T-cell (primary cell): ENCODE results near the gene ABCC9. TPM values are rescaled to one million over a fixed set of nuclear protein-coding genes. Genes with fewer than 3 reads are reported as not detected.

Source experiments
- ATAC-seq, 4 experiments: fragments of 200-7000 bp in 3 of 4; fragments of 150-1000 bp in 1 of 4; cut with Tn5 transposase; replicated peaks in 1 of 4; 1 replicate in 3 of 4; 2 replicates in 1 of 4; pipeline ENCODE4 v1.10.0; 2021; ENCODE audit warnings: moderate library complexity in 3 of 4, mild to moderate bottlenecking in 2 of 4, moderate number of reproducible peaks in 1 of 4
- CTCF ChIA-PET, 2 donors: fragments of 300-600 bp; sonication (Branson Sonifier 250); formaldehyde crosslinking; loops; one replicate each; lab custom pipeline; 2022; ENCODE audit warnings: antibody characterized with exemption in 2 of 2; lab: Charles Lee
- POLR2A ChIA-PET, 2 donors: fragments of 300-600 bp; sonication (Branson Sonifier 250); formaldehyde crosslinking; loops; one replicate each; lab custom pipeline; 2022; ENCODE audit warnings: antibody characterized with exemption in 2 of 2; lab: Charles Lee
- DNase-seq, 35 experiments: peaks; one replicate each; pipeline versions ENCODE4 v3.0.0 to v3.0.0-alpha.2; 2013 to 2023
- H3K27ac ChIP-seq: one replicate; pipeline ENCODE4 v1.5.1; 2013; ENCODE audit warnings: low read length
- H3K27me3 ChIP-seq, 2 experiments: replicated peaks in 1 of 2; 1 replicate in 1 of 2; 2 replicates in 1 of 2; pipeline versions ENCODE4 v1.6.1 to v1.7.0; 2013; ENCODE audit warnings: low read length in 1 of 2, mixed read lengths in 1 of 2; ENCODE audit not compliant: control insufficient read depth in 2 of 2, insufficient read depth in 2 of 2; ENCODE audit errors: extremely low read depth in 1 of 2
- H3K36me3 ChIP-seq, 2 donors: 1 replicate in 1 of 2; 2 replicates in 1 of 2; pipeline versions ENCODE4 v1.6.1 to v1.7.0; 2013; ENCODE audit warnings: low read length in 1 of 2; ENCODE audit not compliant: control insufficient read depth in 2 of 2, insufficient read depth in 1 of 2; ENCODE audit errors: extremely low read depth in 1 of 2
- H3K4me1 ChIP-seq, 2 experiments: 1 replicate in 1 of 2; 2 replicates in 1 of 2; pipeline versions ENCODE4 v1.6.1 to v1.7.0; 2013; ENCODE audit warnings: low read length in 2 of 2, mixed read lengths in 1 of 2; ENCODE audit not compliant: insufficient read depth in 2 of 2, control insufficient read depth in 1 of 2; ENCODE audit errors: extremely low read depth in 1 of 2
- H3K4me3 ChIP-seq, 2 donors: 1 replicate in 1 of 2; 2 replicates in 1 of 2; pipeline versions ENCODE4 v1.5.1 to v1.7.0; 2013; ENCODE audit warnings: mild to moderate bottlenecking in 2 of 2, low read length in 1 of 2, moderate library complexity in 1 of 2; ENCODE audit not compliant: control insufficient read depth in 1 of 2; ENCODE audit errors: extremely low read depth in 1 of 2
- H3K9me3 ChIP-seq: 2 replicates; pipeline ENCODE4 v1.7.0; 2013
- H3K27ac Mint-ChIP-seq, 2 donors: one replicate each; pipeline ENCODE4 v1.8.0; 2020 to 2021; ENCODE audit warnings: mild to moderate bottlenecking in 2 of 2, mixed read lengths in 2 of 2
- H3K27me3 Mint-ChIP-seq, 2 donors: one replicate each; pipeline ENCODE4 v1.8.0; 2021 to 2022; ENCODE audit warnings: mixed read lengths in 2 of 2
- H3K36me3 Mint-ChIP-seq: one replicate; pipeline ENCODE4 v1.8.0; 2021; ENCODE audit warnings: mixed read lengths
- H3K4me1 Mint-ChIP-seq, 3 donors: one replicate each; pipeline ENCODE4 v1.8.0; 2020 to 2022; ENCODE audit warnings: mixed read lengths in 3 of 3, mild to moderate bottlenecking in 1 of 3
- H3K4me3 Mint-ChIP-seq, 3 donors: one replicate each; pipeline ENCODE4 v1.8.0; 2020 to 2022; ENCODE audit warnings: mild to moderate bottlenecking in 3 of 3, mixed read lengths in 3 of 3, moderate library complexity in 3 of 3
- H3K9me3 Mint-ChIP-seq, 3 donors: one replicate each; pipeline ENCODE4 v1.8.0; 2020 to 2022; ENCODE audit warnings: mixed read lengths in 3 of 3
- WGBS: methylation state at CpG from one replicate; pipeline ENCODE4 v1.1.5; 2013; ENCODE audit warnings: missing lambda C conversion rate; ENCODE audit not compliant: insufficient coverage; 5-methylcytosine and 5-hydroxymethylcytosine counted together
- total RNA-seq, 35 experiments: library from RNA in 6 of 35; stranded (reverse) in 6 of 35; fragments of 120-200 nt in 1 of 35; gene quantifications; one replicate each; pipeline versions ENCODE4 v1.2.1 to v1.2.4 and lab custom pipeline; 2013 to 2026

The ABCC9 gene
- total RNA-seq, 5 donors from 2014 or later (not counting 1 experiment from before 2014, with no cell fraction given), result 0.06 to 0.10 (median 0.09) TPM; not detected in 2

DNA sequence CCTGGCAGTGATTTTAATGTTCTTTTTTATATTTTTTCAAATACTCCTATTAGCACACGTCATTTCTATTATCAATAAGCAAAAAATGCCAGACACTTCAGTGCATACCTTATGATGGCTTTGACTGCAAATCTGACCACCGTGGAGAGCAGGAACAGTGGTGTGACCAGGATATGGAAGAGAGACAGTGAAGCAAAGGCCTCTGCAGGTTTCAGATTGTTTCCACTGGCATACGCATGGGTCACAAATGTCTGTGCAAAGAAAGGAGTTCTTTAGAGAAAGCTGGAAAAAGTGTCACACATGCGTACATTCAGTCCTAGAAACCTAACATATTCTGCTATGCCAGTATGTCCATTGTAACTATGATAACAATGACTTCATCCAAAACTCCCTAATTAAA lies 47.3 kb downstream of the ABCC9 start:
- POLR2A ChIA-PET, result no interaction called here
- 84% methylated on average over 3 of the region's 4 CpGs for WGBS
- Mint-ChIP-seq H3K4me1 (no peaks in the 10 kb centered on the region), H3K36me3 (no peaks in the 10 kb centered on the region), H3K27me3 (peaks cover 0 to 4% of the 10 kb centered on the region in 2 donors), H3K27ac (no peak overlapping the region), H3K4me3 (no peak overlapping the region), H3K9me3 (peaks cover 0 to 4% (median 0%) of the 10 kb centered on the region in 3 donors)
- Histone ChIP-seq H3K4me1 (no peaks in the 10 kb centered on the region), H3K4me3 (no peak overlapping the region), H3K27me3 (no peaks in the 10 kb centered on the region), H3K9me3 (no peaks in the 10 kb centered on the region), H3K27ac (no peak overlapping the region), H3K36me3 (no peaks in the 10 kb centered on the region)
- DNase-seq (no peak), ATAC-seq (no peak)
- CTCF ChIA-PET, result no interaction called here

- Histone ChIP-seq H3K9me3 (no peaks in the 10 kb centered on the region), H3K27ac (no peak overlapping the region), H3K4me1 (no peaks in the 10 kb centered on the region), H3K4me3 (no peak overlapping the region), H3K27me3 (no peaks in the 10 kb centered on the region), H3K36me3 (no peaks in the 10 kb centered on the region)
- no peaks in the 10 kb centered on the region for H3K4me1 Mint-ChIP-seq
- H3K4me3 Mint-ChIP-seq, result no peak overlapping the region
- H3K27ac Mint-ChIP-seq, result no peak overlapping the region
- POLR2A ChIA-PET, result no interaction called here
- peaks cover 0 to 4% of the 10 kb centered on the region in 2 donors for H3K27me3 Mint-ChIP-seq
- CTCF ChIA-PET, result no interaction called here
- no CpG with 5 or more reads among the region's 1 CpG for WGBS
- DNase-seq, result no peak
- ATAC-seq, result no peak
- H3K9me3 Mint-ChIP-seq, result peaks cover 0 to 4% (median 0%) of the 10 kb centered on the region in 3 donors
- H3K36me3 Mint-ChIP-seq, result no peaks in the 10 kb centered on the region
Measured at GRCh38 chr12:21892341-21892740, 48.9 kb downstream of the ABCC9 start.

- H3K9me3 ChIP-seq, result no peaks in the 10 kb centered on the region
- Mint-ChIP-seq H3K27ac (no peak overlapping the region), H3K4me3 (no peak overlapping the region), H3K4me1 (no peaks in the 10 kb centered on the region), H3K27me3 (peaks cover 0 to 4% of the 10 kb centered on the region in 2 donors), H3K9me3 (peaks cover 0 to 4% (median 0%) of the 10 kb centered on the region in 3 donors), H3K36me3 (no peaks in the 10 kb centered on the region)
- POLR2A ChIA-PET, result no interaction called here
- ATAC-seq (no peak), DNase-seq (no peak)
- H3K4me3 ChIP-seq, result no peak overlapping the region
- H3K4me1 ChIP-seq, result no peaks in the 10 kb centered on the region
- H3K36me3 ChIP-seq, result no peaks in the 10 kb centered on the region
- no peak overlapping the region for H3K27ac ChIP-seq
- WGBS, result 60% methylated on average over 2 of the region's 2 CpGs
- H3K27me3 ChIP-seq, result no peaks in the 10 kb centered on the region
- CTCF ChIA-PET, result no interaction called here
Measured at GRCh38 chr12:21891751-21892217, 49.4 kb downstream of the ABCC9 start.

DNA sequence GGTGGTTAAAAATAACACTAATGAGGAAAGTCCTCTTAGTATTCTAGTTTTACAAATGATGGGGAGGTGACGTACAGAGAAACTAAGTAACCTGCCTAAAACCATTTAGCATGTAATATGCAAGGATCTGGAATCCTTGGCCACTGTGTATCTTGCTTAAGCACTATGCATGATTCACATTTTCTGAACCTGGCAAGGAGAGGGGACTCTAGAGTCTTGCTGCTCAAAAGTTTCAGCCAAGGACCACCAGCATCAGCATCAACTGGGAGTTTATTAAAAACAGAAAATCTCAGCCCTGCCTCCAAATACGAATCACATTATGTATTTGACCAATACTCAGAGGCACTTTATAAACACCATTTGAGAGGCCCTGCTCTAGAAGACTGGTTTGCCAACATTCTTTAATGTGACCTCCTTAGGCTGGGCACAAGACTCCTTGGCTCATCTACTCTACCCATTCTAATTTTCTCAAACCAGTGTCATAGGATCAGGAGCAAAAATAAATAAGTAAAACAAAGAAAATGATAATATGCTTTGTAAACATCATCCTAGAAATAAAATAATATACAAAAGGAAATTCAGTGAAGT lies 52.9 kb downstream of the ABCC9 start:
- no peak overlapping the region for H3K4me3 ChIP-seq
- no peaks in the 10 kb centered on the region for H3K9me3 ChIP-seq
- 67% methylated on average over 1 of the region's 2 CpGs for WGBS
- no peaks in the 10 kb centered on the region for H3K4me1 Mint-ChIP-seq
- no peak overlapping the region for H3K27ac ChIP-seq
- POLR2A ChIA-PET, result no interaction called here
- peaks cover 0 to 4% (median 0%) of the 10 kb centered on the region in 3 donors for H3K9me3 Mint-ChIP-seq
- H3K36me3 Mint-ChIP-seq, result no peaks in the 10 kb centered on the region
- no peaks in the 10 kb centered on the region for H3K4me1 ChIP-seq
- DNase-seq (no peak), ATAC-seq (no peak)
- no peaks in the 10 kb centered on the region for H3K27me3 ChIP-seq
- CTCF ChIA-PET, result no interaction called here
- peaks cover 4 to 14% of the 10 kb centered on the region in 2 donors for H3K27me3 Mint-ChIP-seq
- no peaks in the 10 kb centered on the region for H3K36me3 ChIP-seq
- H3K27ac Mint-ChIP-seq, result no peak overlapping the region
- no peak overlapping the region for H3K4me3 Mint-ChIP-seq

DNA sequence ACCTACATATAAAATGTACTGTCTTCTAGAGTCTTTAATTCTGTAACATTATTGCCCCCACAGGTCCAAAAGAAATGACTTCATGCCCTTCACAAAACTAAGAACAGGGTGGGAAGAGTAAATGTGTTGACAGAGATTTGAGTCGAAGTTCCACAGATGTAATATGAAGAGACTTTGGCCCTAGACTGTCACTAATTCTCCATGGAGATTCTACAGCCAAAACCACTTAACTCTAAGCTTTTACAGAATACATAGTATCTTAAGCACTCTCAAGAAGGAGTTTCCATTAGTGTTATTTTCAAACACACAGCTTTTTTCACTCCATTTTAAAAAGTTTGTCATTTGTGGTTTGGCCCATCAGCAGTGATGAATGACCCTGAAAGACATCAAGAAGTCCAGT lies 56.3 kb downstream of the ABCC9 start:
- Histone ChIP-seq H3K4me3 (no peak overlapping the region), H3K36me3 (no peaks in the 10 kb centered on the region), H3K9me3 (no peaks in the 10 kb centered on the region), H3K27me3 (no peaks in the 10 kb centered on the region), H3K27ac (no peak overlapping the region), H3K4me1 (no peaks in the 10 kb centered on the region)
- Mint-ChIP-seq H3K36me3 (no peaks in the 10 kb centered on the region), H3K4me1 (no peaks in the 10 kb centered on the region), H3K27ac (no peak overlapping the region), H3K27me3 (peaks cover 6 to 19% of the 10 kb centered on the region in 2 donors), H3K9me3 (no peaks in the 10 kb centered on the region), H3K4me3 (no peak overlapping the region)
- DNase-seq (no peak), ATAC-seq (no peak)
- no CpG with 5 or more reads among the region's 1 CpG for WGBS
- ChIA-PET POLR2A (no interaction called here), CTCF (no interaction called here)

DNA sequence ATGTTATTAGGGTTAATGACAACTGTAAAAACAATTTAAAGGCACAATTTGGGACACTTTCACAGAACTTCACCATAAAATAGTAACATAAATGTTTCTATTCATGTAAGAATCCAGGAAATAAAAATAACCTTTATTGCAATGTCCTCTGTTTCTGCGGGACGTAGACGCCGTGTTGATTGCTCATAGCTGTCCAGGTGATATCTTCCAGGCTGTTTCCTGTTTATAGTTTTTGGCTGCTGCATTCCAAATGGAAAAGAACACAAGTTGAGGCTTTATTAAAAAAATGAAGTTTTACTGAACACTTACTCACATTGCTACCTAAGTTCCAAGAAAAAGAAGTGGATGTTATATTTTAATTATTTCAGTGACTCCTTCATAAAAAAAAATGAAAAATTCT lies 58.6 kb downstream of the ABCC9 start:
- POLR2A ChIA-PET, result no interaction called here
- no peak overlapping the region for H3K27ac ChIP-seq
- H3K27me3 Mint-ChIP-seq, result peaks cover 6 to 15% of the 10 kb centered on the region in 2 donors
- H3K4me3 ChIP-seq, result no peak overlapping the region
- DNase-seq, result no peak
- no peak overlapping the region for H3K27ac Mint-ChIP-seq
- no peaks in the 10 kb centered on the region for H3K4me1 ChIP-seq
- H3K4me1 Mint-ChIP-seq, result no peaks in the 10 kb centered on the region
- no peaks in the 10 kb centered on the region for H3K36me3 ChIP-seq
- no peak overlapping the region for H3K4me3 Mint-ChIP-seq
- H3K9me3 Mint-ChIP-seq, result no peaks in the 10 kb centered on the region
- H3K36me3 Mint-ChIP-seq, result no peaks in the 10 kb centered on the region
- no CpG with 5 or more reads among the region's 4 CpGs for WGBS
- no peaks in the 10 kb centered on the region for H3K9me3 ChIP-seq
- CTCF ChIA-PET, result no interaction called here
- ATAC-seq, result no peak
- H3K27me3 ChIP-seq, result no peaks in the 10 kb centered on the region
